ENCODE results near the gene CLCNKA.
"Not testable (repeated sequence)": the region's sequence is repeated elsewhere in the genome, so short reads cannot be mapped to it uniquely, and the experiment has no call there.

The CLCNKA gene

GRCh38 chr1:16046842-16047241 lies 25.0 kb downstream of the CLCNKA start:
- DNase-seq = no peak

GRCh38 chr1:16047791-16048475 lies 26.1 kb downstream of the CLCNKA start:
- no peak for DNase-seq

- DNase-seq = peak; percentile 69
Observed at GRCh38 chr1:16048573-16049189, 26.8 kb downstream of the CLCNKA start.

GRCh38 chr1:16050328-16050727 lies 28.5 kb downstream of the CLCNKA start:
- no peak for DNase-seq

GRCh38 chr1:16051039-16051438 lies 29.2 kb downstream of the CLCNKA start:
- DNase-seq = no peak

GRCh38 chr1:16051949-16052348 lies 30.1 kb downstream of the CLCNKA start:
- DNase-seq = not testable (repeated sequence)

DNA sequence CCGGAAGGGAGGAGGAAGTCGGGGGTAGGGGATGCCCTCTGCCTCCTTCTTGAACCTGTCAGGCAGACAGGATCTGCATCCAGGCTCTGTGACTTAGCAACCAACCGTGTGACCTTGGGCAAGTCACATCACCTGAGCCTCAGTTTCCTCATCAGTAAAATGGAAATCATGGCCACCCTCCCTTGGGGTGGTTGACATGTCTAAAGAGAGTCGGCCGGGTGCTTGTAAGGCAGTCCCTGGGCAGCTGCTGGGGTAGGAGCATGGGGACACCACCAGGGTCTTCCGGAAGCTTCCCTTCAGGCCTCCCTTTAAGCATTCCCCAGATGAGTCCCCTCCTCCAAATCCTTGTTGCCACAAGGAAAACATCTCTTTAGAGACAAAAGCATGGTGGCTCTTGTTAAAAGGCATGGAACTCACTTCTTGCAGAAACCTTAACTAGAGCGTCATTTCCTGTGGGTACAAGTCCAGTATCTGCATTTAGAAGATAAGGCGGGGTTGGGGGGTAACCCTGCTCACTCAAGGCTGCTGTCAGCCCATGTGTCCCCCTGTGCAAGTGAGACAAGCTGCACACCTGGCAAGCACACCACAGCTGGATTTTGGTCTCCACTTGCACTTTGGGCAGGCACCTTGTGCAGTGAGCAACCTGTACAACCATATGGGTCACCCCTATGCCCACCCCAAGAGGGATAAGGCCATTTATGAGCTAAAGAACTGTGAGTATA lies 32.1 kb downstream of the CLCNKA start:
- no peak for DNase-seq

DNA sequence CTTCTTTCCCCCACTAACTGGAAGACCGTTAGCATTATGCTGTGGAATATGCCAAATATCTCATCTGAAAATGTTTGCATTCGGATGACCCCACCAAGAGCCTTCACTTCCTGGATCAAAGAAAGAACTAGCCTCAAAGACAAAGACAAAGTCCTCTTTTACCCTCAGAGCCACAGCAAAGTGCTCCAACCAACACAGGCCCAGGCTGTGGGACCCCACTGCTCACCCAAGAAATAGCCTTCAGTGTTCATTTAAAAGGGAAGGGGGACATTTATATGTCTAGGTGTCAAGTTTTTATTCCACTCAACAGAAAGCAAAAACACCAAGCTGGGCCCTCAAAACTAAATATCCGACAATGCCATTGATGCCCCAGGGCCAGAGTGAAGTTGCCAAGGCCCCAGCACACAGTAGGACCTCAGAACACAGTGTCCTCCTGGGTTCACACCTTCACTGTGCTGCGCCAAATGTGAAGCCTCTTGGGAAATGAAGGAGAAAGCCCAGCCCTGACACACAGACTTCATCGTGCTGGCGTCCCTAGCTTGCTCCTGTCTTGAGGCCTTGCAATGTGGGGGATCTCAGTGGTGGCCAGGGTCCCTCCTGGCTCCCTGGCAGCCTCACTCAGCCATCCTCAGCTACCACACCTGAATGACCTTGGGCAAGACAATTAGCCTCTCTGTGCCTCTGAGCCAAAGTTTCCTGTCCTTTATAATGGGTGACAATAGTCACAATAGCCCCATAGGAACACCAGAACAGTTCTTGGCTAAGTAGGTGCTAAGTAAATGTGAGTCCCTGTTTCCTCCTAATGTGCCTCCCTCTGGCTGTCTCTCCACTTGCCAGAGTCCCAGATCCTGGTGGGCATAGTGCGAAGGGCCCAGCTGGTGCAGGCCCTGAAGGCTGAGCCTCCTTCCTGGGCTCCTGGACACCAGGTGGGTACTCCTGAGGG lies 33.0 kb downstream of the CLCNKA start:
- DNase-seq = no peak

- DNase-seq = peak; percentile 89
Observed at GRCh38 chr1:16055613-16056520, 34.0 kb downstream of the CLCNKA start.

- not testable (repeated sequence) for DNase-seq
Observed at GRCh38 chr1:16056521-16056912, 34.7 kb downstream of the CLCNKA start.

DNA sequence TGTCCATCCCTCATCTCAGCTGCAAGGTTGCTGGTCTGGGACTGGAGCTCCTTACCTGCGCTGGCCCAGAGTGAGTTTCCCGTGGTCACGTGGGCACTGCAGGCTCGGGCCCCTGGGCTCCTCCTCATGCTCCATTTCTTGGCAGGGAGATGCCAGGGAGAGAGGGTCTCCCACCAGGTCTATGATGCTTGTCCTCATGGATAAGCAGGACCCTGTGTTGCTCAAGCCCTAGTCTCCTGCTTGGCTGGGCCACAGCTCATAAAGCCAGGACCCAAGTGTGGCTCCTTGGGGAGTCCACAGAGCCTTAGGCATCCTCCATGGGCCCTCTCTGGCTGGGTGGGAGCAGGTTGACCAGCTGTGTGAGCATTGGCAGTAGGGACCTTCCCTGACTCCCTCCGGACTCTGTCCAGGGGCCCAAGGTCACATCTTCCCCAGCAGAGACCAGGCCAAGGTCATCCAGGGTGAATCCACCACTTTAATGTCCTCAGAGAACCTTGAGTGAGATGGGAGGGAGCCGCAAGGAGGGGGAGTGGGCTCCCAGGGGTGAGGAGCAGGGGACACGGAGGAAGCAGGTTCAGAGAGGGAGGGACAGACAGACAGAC lies 35.6 kb downstream of the CLCNKA start:
- not testable (repeated sequence) for DNase-seq

DNA sequence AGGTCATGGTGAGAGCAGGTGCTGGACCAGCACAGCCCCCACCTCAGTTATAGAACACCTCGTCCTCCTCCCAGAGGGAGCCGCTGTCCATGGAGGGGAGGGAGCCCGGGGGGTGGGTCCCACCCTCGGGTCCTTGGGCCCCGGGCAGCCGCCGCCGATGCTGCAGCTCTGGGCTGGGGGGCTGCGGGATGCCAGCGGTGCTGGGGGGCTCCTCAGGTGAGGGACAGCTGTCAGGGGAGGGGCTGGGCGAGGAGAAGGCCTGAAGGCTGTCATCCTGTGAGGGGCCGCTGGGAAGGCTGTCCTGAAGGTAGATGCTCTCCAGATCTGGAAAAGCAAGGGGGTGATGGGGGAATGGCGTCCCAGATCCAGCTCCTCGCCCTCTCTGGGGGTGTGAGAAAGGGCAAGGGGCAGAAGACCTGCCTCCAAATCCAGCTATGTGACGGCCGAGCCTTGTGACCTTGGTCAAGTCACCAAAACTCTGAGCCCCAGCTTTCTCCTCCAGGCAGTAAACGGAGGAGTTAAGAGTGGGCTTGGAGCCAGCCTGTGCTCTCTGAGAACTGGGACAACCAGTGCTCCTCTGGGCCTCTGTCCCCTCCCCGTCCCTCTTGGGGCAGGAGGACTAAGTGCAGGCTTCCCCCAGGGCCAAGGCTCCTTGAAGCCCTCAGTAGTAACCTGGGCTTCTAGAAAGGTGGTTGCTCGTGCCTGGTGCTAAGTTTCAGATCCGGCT lies 36.7 kb downstream of the CLCNKA start:
- not testable (repeated sequence) for DNase-seq

- no peak for DNase-seq
Observed at GRCh38 chr1:16061266-16061665, 39.4 kb downstream of the CLCNKA start.

DNA sequence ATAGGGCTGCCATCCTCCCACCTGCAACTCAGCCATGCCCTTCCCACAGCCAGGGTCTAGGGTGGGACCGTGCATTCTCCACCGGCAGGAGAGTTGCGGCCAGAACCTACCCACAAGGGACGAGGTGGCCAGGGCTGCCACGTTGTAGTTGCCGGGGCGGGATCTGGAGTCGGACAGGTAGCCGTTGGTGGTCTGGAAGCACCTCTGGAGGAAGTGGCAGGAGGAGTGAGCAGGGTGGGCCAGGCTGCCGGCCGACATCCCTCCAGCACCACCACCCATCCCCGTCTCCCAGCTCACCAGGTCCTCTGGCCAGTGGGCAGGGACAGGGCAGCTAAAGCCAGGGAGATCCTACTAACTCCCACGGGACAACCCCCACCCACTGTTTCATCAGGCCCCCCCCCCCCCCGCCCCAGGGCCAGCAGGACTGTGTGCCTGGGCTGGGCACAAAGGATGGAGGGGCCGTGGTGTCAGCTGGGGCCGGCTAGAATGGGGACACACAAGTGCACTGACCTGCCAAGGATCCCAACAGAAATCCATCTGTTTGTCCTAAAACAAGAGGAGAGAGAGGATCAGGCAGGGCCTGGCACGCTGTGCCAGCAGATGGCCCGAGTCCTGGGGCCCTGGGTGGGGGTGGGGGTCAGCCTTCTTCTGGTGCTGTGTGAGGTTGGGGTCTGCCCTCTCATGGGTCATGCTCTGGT lies 40.3 kb downstream of the CLCNKA start:
- DNase-seq = not testable (repeated sequence)

DNA sequence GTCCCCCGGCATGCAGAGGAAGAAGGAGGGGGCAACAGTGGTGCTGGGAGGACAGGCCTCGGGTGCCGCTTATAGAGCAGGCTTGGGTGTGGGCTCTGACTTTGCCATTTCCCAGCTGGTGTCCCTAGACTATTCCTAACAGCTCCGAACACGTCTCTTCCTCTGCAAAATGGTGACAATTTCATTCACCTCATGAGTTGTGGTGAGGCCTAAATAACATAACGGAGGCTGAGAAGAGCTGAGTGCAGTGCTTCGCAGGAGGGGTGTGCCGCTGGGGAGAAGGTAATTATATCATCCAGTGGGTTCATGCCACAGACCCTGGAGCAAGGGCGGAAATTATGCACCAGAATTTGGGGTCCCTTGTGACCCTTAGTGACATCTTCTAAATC lies 40.8 kb downstream of the CLCNKA start:
- DNase-seq = not testable (repeated sequence)

GRCh38 chr1:16063226-16063829 lies 41.5 kb downstream of the CLCNKA start:
- no peak for DNase-seq

- DNase-seq = no peak
Observed at GRCh38 chr1:16063921-16064320, 42.1 kb downstream of the CLCNKA start.

GRCh38 chr1:16064536-16065268 lies 42.9 kb downstream of the CLCNKA start:
- DNase-seq = no peak

DNA sequence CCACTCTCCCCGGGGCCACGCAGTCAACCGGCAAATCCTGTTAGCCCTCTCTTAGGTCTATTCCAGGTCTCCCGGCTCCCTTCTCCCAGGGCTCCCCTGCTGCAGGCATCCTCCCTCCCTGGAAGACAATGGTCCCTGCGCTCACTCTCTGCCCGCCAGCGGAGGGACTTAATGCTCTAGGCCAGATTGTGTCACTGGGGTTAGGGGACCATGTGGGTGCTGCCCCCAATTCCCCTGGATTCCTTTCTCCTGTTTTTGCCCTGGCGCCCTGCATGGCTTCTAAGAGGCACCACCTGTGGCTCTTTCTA lies 43.4 kb downstream of the CLCNKA start:
- no peak for DNase-seq
